ENCODE data around the gene GPANK1.
A peak's percentile ranks its signal among the peaks of the same experiment; 100 is the strongest.
"Not testable (repeated sequence)": the region's sequence is repeated elsewhere in the genome, so short reads cannot be mapped to it uniquely, and the experiment has no call there.

Gene GPANK1

DNA sequence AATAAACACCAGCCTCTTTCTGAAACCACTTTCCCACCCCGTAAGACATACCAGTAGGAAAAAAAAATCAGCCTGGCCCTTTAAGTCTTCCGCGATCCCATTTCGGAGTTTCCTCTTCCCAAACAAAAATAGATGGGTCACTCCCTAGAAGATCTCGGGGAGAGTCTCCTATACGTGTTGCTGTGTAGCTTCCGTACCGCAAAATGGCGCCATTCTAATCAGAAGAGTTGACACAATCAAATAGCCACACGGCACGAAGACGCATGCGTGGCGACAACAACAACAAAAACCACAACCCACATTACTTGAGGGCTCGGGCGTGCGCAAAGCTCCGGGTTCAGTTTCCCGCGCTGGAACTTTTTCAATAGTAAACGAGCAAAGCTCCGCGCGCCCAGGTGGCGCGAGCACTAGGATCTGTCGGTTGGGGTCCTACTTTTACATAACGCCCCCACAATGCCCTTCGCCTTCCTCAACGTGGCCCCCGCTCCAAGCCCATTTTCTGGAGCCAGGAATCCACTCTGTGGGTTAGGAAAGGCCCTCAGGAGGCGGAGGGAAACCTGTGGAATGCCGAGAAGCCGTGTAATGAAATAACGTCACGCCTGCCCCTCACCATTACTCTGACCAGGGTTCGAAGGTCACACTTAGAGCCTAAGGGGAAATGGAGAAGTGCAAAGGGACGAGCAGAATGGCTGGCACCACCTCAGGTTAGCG is at the start of gene GPANK1:
Gene GPANK1, minus strand, starts transcription at position 208 of the 711 bp plus-strand sequence. CDS start 519 bp downstream, outside the sequence.
- peak; percentile 78 to 84 (median 83) for DNase-seq (ENCODE audit: low read depth in 2 of 3, low spot score in 1 of 3)

DNA sequence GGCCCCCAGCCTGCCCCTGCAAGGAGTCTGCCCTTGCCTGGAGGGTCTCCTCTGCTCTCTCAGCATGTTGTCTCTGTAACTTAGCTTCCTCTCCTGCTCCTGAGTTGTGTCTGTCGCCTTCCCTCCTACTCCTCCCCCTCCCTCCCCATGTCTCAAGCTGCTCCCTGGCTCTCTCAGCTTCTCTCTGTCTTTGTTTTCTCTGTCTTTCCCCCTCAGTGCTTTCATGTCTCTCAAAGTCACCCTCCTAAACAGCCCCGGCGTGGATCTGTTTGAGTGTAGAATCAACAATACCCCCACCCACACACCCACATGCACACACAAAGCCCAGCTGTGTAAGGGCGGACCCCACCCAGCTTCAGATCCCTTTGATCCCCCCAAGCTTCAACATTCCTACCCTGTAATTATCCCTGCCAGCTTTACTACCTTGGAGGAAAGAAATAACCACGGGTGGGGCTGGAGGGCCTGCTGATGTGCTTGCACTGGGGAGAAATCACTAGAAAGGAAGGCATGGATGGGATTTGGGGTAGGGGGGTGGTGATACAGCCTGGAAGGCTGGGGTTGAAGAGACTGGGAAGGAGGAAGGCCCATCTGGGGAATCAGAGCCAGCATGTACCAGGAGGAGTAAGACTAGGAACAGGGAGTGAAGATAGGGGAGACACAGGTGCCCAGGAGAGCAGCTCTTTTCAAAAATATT is 49.3 kb upstream of the GPANK1 start:
- no peak for DNase-seq (ENCODE audit: low read depth in 2 of 3, low spot score in 1 of 3)

GRCh38 chr6:31713465-31713864 is 48.7 kb upstream of the GPANK1 start:
- no peak for DNase-seq (ENCODE audit: low read depth in 2 of 3, low spot score in 1 of 3)

GRCh38 chr6:31712296-31712695 is 47.5 kb upstream of the GPANK1 start:
- DNase-seq (ENCODE audit: low read depth in 2 of 3, low spot score in 1 of 3): no peak

DNA sequence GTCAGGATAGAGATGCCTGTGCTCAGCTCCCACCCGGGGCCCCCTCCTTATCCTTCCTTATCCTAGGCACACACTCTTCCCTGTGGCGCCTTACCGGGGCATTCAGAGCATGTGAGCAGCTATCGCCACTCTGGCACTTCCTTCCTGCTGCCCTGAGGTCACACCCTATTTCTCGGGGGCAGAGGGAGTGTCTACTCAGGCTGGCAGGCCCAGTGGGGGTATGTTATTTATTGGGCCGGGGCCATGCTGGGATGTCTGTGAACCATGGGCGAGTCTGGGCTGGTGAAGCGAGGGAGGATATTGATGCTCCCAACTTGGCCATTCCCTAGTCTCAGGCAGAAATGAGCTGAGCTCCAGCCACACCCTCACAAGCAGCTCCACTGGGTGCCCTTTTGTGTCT is 46.4 kb upstream of the GPANK1 start:
- no peak for DNase-seq (ENCODE audit: low read depth in 2 of 3, low spot score in 1 of 3)

GRCh38 chr6:31710523-31711219 is 45.9 kb upstream of the GPANK1 start:
- DNase-seq (ENCODE audit: low read depth in 2 of 3, low spot score in 1 of 3): no peak

DNA sequence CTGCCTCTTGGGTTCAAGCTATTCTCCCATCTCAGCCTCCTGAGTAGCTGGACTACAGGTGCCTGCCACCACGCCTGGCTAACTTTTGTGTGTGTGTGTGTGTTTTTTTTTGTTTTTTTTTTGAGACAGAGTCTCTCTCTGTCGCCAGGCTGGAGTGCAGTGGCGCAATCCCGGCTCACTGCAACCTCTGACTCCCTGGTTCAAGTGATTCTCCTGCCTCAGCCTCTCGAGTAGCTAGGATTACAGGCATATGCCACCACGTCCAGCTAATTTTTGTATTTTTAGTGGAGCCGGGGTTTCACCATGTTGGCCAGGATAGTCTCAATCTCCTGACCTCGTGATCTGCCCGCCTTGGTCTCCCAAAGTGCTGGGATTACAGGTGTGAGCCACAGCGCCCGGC is 44.4 kb upstream of the GPANK1 start:
- DNase-seq (ENCODE audit: low read depth in 2 of 3, low spot score in 1 of 3): not testable (repeated sequence)

DNA sequence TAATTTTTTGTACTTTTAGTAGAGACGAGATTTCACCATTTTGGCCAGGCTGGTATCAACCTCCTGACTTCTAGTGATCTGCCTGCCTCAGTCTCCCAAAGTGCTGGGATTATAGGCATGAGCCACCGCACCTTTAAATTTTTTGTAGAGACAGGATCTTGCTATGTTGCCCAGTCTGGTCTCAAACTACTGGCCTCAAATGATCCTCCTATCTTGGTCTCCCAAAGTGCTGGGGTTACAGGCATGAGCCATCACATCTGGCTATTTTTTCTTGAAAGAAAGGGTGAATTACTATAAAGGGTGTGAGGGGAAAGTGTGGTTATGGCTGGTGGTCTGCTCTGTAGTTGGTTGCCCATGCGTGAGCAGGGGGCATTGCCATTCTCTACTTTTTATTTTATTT is 43.4 kb upstream of the GPANK1 start:
- no peak for DNase-seq (ENCODE audit: low read depth in 2 of 3, low spot score in 1 of 3)

GRCh38 chr6:31707701-31708100 is 42.9 kb upstream of the GPANK1 start:
- no peak for DNase-seq (ENCODE audit: low read depth in 2 of 3, low spot score in 1 of 3)

GRCh38 chr6:31706599-31706998 is 41.8 kb upstream of the GPANK1 start, which contains the start of gene LY6G6F:
Gene LY6G6F (plus strand): TSS chr6:31706866. CDS start chr6:31706907, 41 bp downstream.
- DNase-seq (ENCODE audit: low read depth in 2 of 3, low spot score in 1 of 3): no peak

DNA sequence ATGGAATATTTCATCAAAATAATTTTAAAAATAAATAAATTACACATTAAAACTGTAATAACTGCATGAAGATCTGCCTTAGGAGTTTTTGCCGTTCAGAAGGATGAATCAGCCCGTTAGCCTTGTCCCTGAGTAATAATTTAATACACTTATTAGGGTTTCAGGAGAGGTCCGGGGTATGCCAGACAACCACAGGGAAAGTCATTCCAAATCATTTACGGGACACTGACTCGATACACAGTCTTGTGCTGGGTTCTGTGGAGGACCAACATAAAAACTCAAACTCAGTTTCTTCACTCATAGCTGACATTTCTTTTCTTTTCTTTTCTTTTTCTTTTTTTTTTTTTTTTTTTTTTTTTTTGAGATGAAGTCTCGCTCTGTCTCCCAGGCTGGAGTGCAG is 41.1 kb upstream of the GPANK1 start:
- DNase-seq (ENCODE audit: low read depth in 2 of 3, low spot score in 1 of 3): no peak

DNA sequence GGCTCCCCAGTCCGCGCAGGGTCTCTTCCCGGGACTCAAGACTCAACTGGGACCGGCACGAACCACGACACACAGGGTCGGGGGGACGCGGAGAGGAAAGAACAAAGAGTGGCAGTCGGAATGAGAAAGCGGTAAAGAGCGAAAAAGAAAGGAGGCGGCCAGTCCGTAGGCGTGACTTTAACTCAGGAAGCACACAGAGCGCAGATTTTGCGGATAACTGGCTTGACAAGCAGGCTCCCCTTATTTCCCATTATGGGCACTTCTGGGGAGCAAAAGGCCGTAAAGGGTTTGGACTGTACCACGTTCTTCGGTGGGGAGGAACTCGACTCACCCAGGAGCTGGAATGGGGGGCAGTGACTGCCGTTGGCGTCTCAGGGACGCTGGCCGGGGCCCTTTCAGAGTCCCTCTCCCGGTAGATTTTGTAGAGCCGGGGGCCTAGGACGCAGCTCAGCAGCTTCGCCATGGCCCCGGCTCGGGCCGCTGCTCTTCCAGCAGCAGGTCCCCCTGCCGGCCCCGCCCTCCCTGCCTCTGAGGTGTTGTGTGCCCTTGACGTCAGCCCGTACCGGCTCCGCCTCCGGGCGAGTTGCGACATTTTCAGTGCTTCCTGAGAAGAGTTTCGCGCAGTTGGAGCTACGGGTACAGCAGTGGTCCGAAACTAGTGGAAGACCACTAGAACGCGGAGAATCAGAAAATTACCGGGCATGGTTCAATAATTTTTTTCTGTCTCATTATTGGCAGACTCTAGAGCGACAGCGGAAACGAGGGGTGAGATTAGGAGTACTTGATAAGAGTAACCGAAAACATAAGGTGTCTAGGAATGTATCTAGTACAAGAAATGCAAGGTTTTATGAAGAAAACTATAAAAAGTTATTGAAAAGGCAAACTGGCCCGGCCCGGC is 38.3 kb upstream of the GPANK1 start, which contains the start of gene ABHD16A:
Gene ABHD16A, minus strand, starts transcription at position 506 of the 898 bp plus-strand sequence. Its CDS starts 43 bp downstream, at position 463.
- DNase-seq (ENCODE audit: low read depth in 2 of 3, low spot score in 1 of 3): peak; percentile 93 to 98 (median 94)

DNA sequence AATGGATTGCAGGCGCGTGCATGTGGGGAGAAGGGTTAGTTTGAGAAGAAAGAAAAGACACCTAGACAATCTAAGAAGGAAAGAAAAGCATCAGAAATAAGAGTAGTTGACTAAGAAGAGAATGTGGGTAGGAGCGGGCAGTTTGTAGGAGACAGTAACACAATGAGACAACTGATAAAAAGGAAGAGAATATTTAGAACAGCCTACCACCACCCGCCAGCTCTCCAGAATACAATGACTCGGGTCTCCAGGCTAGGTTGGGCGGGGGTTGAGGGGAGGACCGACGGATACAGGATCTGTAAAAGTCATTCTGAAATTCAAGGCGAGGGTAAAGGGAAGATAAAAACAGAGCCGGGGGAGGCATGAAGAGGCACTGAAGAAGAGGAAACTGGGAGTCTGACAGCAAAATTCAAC is 37.6 kb upstream of the GPANK1 start:
- DNase-seq (ENCODE audit: low read depth in 2 of 3, low spot score in 1 of 3): peak; percentile 16 to 20 (median 20)

DNA sequence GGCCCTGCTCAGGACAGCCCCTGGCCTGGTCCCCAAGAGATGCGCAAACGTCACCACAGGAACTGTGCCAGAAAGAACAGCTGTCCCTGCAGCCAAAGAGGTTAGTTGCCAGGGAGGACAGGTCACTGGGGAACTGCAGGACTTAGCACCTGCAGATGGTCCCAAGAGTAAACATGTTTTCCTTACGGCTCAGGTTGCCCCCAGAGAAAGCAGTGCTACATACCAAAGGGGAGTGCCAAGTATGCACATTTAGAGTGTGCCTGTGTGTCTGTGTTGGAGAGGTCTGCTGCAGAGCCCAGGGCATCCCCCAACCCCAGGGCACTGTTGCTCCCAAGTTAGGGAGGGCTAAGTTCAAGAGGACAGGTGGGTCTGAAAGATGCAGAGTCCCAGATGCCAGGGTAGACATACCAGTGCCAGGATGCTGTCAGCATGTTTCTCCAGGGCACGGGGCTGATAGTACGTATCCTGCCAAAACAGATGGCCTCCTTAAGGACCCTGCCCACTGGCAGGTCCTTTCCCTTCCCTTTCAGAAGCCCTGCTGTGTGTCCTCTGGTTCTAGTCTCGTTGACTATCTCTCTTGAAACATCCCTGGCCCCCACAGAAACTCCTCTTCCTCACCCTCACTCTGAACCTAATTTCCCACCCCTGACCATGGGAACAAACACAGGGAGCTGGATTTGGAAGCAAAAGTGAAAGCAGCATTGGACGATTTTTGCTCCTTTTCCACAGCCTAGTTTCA is 37.0 kb upstream of the GPANK1 start:
- DNase-seq (ENCODE audit: low read depth in 2 of 3, low spot score in 1 of 3): no peak

- no peak for DNase-seq (ENCODE audit: low read depth in 2 of 3, low spot score in 1 of 3)
These were observed 36.1 kb upstream of the GPANK1 start for GRCh38 chr6:31700740-31701401.

DNA sequence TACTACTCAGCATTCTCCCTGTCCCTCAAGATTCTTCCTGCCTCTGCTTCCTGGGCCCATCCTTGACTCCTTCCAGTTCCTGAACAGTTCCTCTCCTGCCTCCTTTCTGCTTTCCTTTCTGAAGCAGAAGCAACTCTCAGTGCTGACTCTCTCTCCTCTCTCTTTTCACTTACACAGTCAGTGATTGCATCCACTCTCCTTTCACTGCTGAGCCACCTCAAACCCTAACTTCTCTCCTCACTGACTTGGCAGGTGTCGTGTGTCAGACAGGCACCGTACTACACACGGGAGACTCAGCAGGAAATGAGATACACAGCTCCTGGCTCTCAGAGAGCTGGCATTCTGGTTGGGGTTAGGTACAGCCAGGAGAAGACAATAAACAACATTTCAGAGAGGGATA is 32.8 kb upstream of the GPANK1 start:
- no peak for DNase-seq (ENCODE audit: low read depth in 2 of 3, low spot score in 1 of 3)

DNA sequence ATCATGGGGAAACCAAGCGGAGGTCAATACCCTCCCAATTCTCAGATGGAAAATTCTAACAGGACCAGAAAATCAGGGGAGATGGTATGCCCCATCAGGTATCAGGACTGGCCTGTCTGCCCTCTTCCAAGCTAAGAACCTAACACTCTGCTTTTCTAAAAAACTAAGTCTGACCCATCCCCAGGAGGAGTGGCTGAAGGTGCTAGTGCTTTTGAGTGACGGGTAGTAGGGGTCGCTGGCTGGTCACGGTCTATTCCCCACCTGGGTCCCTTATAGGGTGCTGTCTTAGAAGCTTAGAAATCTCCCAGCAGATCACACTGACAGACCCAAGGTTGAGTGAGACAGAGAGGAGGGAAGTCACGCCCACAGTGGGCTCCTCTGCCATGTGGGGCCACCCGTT is 28.7 kb upstream of the GPANK1 start:
- DNase-seq (ENCODE audit: low read depth in 2 of 3, low spot score in 1 of 3): no peak

DNA sequence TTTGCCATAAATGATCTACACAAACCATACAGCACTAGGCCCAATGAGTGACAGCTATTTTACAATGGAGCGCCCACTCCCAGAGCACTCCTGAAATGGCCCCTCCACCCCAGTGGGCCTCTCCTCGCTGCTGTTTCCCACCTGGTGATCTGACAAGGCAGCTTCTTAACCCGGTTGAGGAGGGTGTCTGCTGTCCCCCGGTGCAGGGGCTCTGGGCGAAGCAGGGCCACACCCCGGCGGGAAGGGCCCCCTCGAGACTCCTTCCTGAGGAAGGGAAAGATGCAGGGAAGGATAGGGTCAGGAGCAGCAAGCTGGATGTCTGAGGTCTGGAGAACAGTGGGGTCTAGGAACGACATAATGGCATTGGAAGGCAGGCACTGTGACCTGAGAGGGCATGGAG is 28.1 kb upstream of the GPANK1 start:
- no peak for DNase-seq (ENCODE audit: low read depth in 2 of 3, low spot score in 1 of 3)

GRCh38 chr6:31692353-31692752 is 27.6 kb upstream of the GPANK1 start:
- DNase-seq (ENCODE audit: low read depth in 2 of 3, low spot score in 1 of 3): no peak

All from stimulated activated CD4-positive, alpha-beta T cell treated with anti-CD3 and anti-CD28 coated beads, Interleukin-12 subunit alpha, Interleukin-12 subunit beta, amount 100 ng/mL, for 48 hours (primary cell).